Heart right ventricle (tissue), 16 donors: ENCODE results near the gene SLC13A5. TPM values are rescaled to one million over a fixed set of nuclear protein-coding genes. Genes with fewer than 3 reads are reported as not detected.

Source experiments
- ATAC-seq, 8 donors: fragments of 200-7000 bp; cut with Tn5 transposase; one replicate each; pipeline ENCODE4 v1.9.1; 2020; ENCODE audit warnings: mild to moderate bottlenecking in 8 of 8, moderate library complexity in 8 of 8, moderate number of reproducible peaks in 1 of 8
- DNase-seq, 2 donors: peaks; one replicate each; pipeline ENCODE4 v3.0.0-alpha.2; 2020
- H3K27ac ChIP-seq, 10 donors: fragments of 200-600 bp; sonication (generic) in 2 of 10; one replicate each; pipeline versions ENCODE4 v1.5.0 to v1.8.0; 2020 to 2022; ENCODE audit warnings: mild to moderate bottlenecking in 3 of 10
- H3K27me3 ChIP-seq, 7 donors: fragments of 200-600 bp; one replicate each; pipeline ENCODE4 v1.8.0; 2021 to 2022; ENCODE audit warnings: mild to moderate bottlenecking in 2 of 7
- H3K36me3 ChIP-seq, 9 donors: fragments of 200-600 bp; sonication (generic) in 1 of 9; one replicate each; pipeline versions ENCODE4 v1.5.0 to v1.8.0; 2020 to 2022; ENCODE audit warnings: mild to moderate bottlenecking in 2 of 9
- H3K4me1 ChIP-seq, 9 donors: fragments of 200-600 bp; sonication (generic) in 1 of 9; one replicate each; pipeline versions ENCODE4 v1.5.0 to v1.8.0; 2020 to 2022; ENCODE audit warnings: mild to moderate bottlenecking in 4 of 9
- H3K4me3 ChIP-seq, 10 donors: fragments of 200-600 bp; sonication (generic) in 2 of 10; one replicate each; pipeline versions ENCODE4 v1.5.0 to v1.8.0; 2020 to 2022; ENCODE audit warnings: mild to moderate bottlenecking in 7 of 10, moderate library complexity in 2 of 10
- H3K9me3 ChIP-seq, 11 donors: fragments of 200-600 bp in 10 of 11; sonication (generic) in 2 of 11; one replicate each; pipeline versions ENCODE4 v1.5.0 to v1.8.0; 2013 to 2022; ENCODE audit warnings: mild to moderate bottlenecking in 2 of 11, control low read depth in 1 of 11, moderate library complexity in 1 of 11
- CTCF ChIP-seq, 9 donors: fragments of 200-600 bp; sonication (generic) in 2 of 9; IDR thresholded peaks; one replicate each; pipeline versions ENCODE4 v1.5.0 to v1.8.0; 2021 to 2022; ENCODE audit warnings: antibody characterized with exemption in 9 of 9, mild to moderate bottlenecking in 5 of 9, moderate library complexity in 1 of 9
- whole genome bisulfite sequencing, 2 donors: extraction: QIAGEN DNeasy Blood & Tissue Kit; methylation state at CpG; one replicate each; pipeline ENCODE4 v1.1.7; 2013; ENCODE audit warnings: inconsistent platforms in 1 of 2; 5-methylcytosine and 5-hydroxymethylcytosine counted together
- intact Hi-C, 10 donors: fragments of 100-400 bp; cut with DNase I; formaldehyde crosslinking; loops; one replicate each; pipeline versions ENCODE4 v1.11.1 to v1.14.2; 2022
- polyA plus RNA-seq, 2 donors: library from polyadenylated mRNA; stranded (reverse); fragments of 200-250 nt; gene quantifications; one replicate each; pipeline ENCODE4 v1.2.3, GENCODE V29; 2013
- total RNA-seq, 10 donors: library from RNA; stranded (reverse); fragmentation: NEBNext Ultra II Directional in 3 of 10; extraction: Animal tissue kit (Norgen Biotek cat#: 25700) in 3 of 10; gene quantifications; one replicate each; pipeline versions ENCODE4 v1.2.1 to v1.2.4, GENCODE V29; 2021 to 2023
- donor health status: Arrhythmogenic right ventricular cardiomyopathy.
- donor health status: ischemic (EF 13 %, LVEDD 7.1; RV severe dilation, severe dysfunction).
- donor health status: healthy with polysubstance abuse.
- donor health status: DM: no; HTN: yes; CAD: no.
- donor health status: DM: no; HTN: no; CAD: no.
- donor health status: ischemic (EF 25% LVEDD 6.9; RV normal size, moderate dysfunction).
- donor health status: ischemic (EF 25% LVEDD 5.7; RV mildly dilated, moderate dysfunction).
- donor health status: healthy.
- donor health status: DM: yes; HTN: yes; CAD: no.
- donor health status: Ischemic cardiomyopathy.
- donor health status: ischemic (EF 35%, LVEDD 5.7; RV mildly dilated, moderate dysfunction).
- donor health status: nonischemic (EF 11% LVEDD 7.7; RV severe dilation, severe dysfunction).
- donor health status: DM: yes; HTN: yes; CAD: no.
- donor health status: PGD.
- donor health status: ischemic (EF 29% LVEDD 5.4; RV normal size, mild dysfunction).
- donor health status: nonischemic (EF 23%, LVEDD 6.1; RV moderate dilation, normal function).

The SLC13A5 gene
- total and polyA plus RNA-seq, 12 donors, result 0.03 to 0.36 (median 0.17) TPM; not detected in 9

- Histone ChIP-seq H3K36me3 (no peaks in the 10 kb centered on the region), H3K9me3 (no peaks in the 10 kb centered on the region), H3K27me3 (peaks cover 4 to 38% (median 27%) of the 10 kb centered on the region in 7 donors), H3K4me3 (no peak overlapping the region), H3K27ac (no peak overlapping the region), H3K4me1 (no peaks in the 10 kb centered on the region)
- intact Hi-C loops, result no loop called here
- TF ChIP-seq CTCF (IDR thresholded peaks at IDR 0.05), result no peak
- ATAC-seq (no peak), DNase-seq (no peak)
- WGBS, 2 donors, result 88 to 92% methylated on average over 4 of the region's 4 CpGs
Observed at GRCh38 chr17:6682339-6682738, 30.8 kb downstream of the SLC13A5 start.

- Histone ChIP-seq H3K4me1 (no peaks in the 10 kb centered on the region), H3K27ac (no peak overlapping the region), H3K36me3 (no peaks in the 10 kb centered on the region), H3K9me3 (no peaks in the 10 kb centered on the region), H3K27me3 (peaks cover 4 to 43% (median 34%) of the 10 kb centered on the region in 7 donors), H3K4me3 (no peak overlapping the region)
- ATAC-seq (no peak), DNase-seq (no peak)
- intact Hi-C loops, result no loop called here
- 71 to 82% methylated on average over 5 of the region's 5 CpGs for WGBS, 2 donors
- no peak for TF ChIP-seq CTCF (IDR thresholded peaks at IDR 0.05)
Observed at GRCh38 chr17:6681671-6682070, 31.5 kb downstream of the SLC13A5 start.

GRCh38 chr17:6681176-6681575 lies 32.0 kb downstream of the SLC13A5 start:
- ATAC-seq (no peak), DNase-seq (no peak)
- Histone ChIP-seq H3K4me1 (no peaks in the 10 kb centered on the region), H3K27ac (no peak overlapping the region), H3K27me3 (peaks cover 4 to 48% (median 34%) of the 10 kb centered on the region in 7 donors), H3K36me3 (no peaks in the 10 kb centered on the region), H3K4me3 (no peak overlapping the region), H3K9me3 (no peaks in the 10 kb centered on the region)
- WGBS, 2 donors, result 66 to 71% methylated on average over 4 of the region's 4 CpGs
- intact Hi-C loops, result no loop called here
- TF ChIP-seq CTCF (IDR thresholded peaks at IDR 0.05), result no peak

GRCh38 chr17:6679241-6679640 lies 33.9 kb downstream of the SLC13A5 start:
- H3K4me3 ChIP-seq, result no peak overlapping the region
- intact Hi-C loops, result loop anchor here in 1 of 10 donors (10.0 kb wide), 1 partner anchor 156 kb away; the partner anchor contains the start of gene TEKT1
- ATAC-seq (no peak), DNase-seq (no peak)
- H3K27ac ChIP-seq, result no peak overlapping the region
- WGBS, 2 donors, result 83 to 85% methylated on average over 6 of the region's 6 CpGs
- no peaks in the 10 kb centered on the region for H3K9me3 ChIP-seq
- no peaks in the 10 kb centered on the region for H3K36me3 ChIP-seq
- peaks cover 4 to 48% (median 26%) of the 10 kb centered on the region in 7 donors for H3K27me3 ChIP-seq
- no peaks in the 10 kb centered on the region for H3K4me1 ChIP-seq
- TF ChIP-seq CTCF (IDR thresholded peaks at IDR 0.05), result no peak
